GM12874 (cell line): Measurements from ENCODE around the gene C17orf107.

ENCODE experiments used
- TF ChIP-seq, protein P1 (sequence below): IDR thresholded peaks from 2 replicates; pipeline ENCODE4 v1.5.1; 2011; ENCODE audit warnings: low read depth, mild to moderate bottlenecking, control low read depth, low read length, moderate library complexity; ENCODE audit not compliant: insufficient read depth

Gene C17orf107

DNA sequence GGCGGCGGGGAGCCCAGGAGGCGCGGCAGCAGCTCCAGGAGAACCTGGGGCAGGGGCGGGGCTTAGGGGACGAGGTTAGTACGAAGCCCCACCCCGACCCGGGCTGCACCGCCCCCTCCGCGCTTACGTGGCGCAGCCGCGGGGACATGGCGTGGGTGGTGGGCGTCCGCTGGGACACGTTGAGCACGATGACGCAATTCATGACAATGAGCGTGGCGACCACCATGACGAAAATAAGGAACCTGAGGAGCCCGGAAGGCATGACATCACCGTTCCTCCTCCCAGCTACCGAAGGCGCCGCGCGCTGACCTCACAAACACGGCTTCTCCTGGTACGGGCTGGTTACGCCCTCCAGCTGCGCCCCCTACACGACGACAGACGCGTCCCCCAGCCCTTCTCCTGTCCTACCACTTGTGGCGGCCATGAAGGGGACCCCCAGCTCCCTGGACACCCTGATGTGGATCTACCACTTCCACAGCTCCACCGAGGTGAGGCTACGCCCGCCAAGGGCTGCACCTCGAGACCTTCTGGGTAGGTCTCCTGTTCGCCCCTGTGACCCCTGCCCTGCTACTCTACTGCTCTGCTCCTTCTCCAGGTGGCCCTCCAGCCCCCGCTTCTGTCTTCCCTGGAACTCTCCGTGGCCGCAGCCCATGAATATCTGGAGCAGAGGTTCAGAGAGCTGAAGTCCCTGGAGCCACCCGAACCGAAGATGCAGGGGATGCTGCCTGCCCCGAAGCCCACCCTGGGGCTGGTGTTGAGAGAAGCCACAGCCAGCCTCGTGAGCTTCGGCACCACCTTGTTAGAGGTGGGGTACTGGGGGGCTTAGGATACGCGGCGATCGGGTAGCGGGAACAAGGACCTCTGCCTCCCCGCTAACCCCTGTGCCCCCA is at the start of gene C17orf107:
TSS of gene C17orf107 (plus strand) at position 196 of the 890 bp plus-strand sequence. CDS start at position 423, 227 bp downstream.
- TF ChIP-seq, protein P1, sequence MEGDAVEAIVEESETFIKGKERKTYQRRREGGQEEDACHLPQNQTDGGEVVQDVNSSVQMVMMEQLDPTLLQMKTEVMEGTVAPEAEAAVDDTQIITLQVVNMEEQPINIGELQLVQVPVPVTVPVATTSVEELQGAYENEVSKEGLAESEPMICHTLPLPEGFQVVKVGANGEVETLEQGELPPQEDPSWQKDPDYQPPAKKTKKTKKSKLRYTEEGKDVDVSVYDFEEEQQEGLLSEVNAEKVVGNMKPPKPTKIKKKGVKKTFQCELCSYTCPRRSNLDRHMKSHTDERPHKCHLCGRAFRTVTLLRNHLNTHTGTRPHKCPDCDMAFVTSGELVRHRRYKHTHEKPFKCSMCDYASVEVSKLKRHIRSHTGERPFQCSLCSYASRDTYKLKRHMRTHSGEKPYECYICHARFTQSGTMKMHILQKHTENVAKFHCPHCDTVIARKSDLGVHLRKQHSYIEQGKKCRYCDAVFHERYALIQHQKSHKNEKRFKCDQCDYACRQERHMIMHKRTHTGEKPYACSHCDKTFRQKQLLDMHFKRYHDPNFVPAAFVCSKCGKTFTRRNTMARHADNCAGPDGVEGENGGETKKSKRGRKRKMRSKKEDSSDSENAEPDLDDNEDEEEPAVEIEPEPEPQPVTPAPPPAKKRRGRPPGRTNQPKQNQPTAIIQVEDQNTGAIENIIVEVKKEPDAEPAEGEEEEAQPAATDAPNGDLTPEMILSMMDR = no peak

DNA sequence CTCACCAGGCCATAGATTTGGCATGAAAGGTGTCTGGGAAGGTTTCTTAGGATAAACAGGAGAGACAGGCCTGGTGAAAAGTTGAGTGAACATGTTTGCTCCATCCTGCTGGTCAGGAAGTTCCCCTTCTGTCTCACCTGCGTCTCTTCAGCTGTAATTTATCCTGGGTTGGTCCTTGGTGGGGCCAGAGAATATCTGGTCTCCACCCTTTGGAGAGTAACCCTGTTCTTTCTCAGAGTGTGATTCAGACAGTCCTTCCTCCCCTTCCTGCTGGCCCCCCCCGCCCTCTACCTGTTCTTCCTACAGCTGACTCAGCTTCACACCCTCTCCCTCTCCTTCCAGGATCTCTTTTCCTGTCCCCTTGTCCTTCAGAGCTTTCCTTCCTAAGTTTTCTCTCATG is 49.1 kb upstream of the C17orf107 start:
- TF ChIP-seq, protein P1 = no peak

DNA sequence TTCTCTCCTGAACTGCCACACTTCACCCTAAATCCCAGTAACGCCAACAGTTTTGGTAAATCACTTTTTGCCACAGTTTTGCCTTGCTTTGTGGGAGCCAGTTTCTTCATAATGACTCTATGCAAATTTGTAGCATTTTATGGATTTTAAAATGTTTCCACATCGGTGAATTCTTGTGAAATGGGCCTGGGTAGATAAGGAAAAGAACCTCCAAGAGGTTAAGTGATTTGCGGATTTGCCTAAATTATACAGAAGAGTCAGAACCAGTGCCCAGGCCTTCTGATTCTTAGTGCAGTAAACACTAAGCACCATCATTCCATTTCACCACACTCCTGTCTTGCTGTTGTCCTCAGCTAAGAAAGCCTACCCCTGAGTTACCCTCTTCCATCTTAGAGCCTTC is 48.3 kb upstream of the C17orf107 start:
- TF ChIP-seq, protein P1 = no peak

DNA sequence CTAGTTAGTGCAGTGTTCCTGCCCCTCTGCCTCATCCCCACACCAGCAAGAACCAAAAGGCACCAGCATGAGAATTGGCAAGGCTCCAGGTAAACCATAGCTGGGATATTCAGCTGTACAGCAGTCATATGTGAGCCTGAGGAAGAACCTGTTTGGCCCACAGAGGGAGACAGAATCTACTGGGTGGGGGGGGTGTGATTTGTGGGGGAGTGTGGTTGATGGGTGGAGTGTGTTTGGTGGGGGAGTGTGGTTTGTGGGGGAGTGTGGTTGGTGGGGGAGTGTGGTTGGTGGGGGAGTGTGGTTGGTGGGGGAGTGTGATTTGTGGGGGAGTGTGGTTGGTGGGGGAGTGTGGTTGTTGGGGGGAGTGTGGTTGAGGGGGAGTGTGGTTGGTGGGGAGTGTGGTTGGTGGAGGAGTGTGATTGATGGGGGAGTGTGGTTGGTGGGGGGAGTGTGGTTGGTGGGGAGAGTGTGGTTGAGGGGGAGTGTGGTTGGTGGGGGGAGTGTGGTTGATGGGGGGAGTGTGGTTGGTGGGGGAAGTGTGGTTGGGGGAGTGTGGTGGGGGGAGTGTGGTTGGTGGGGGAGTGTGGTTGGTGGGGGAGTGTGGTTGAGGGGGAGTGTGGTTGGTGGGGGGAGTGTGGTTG is 46.6 kb upstream of the C17orf107 start:
- TF ChIP-seq, protein P1 = no peak

DNA sequence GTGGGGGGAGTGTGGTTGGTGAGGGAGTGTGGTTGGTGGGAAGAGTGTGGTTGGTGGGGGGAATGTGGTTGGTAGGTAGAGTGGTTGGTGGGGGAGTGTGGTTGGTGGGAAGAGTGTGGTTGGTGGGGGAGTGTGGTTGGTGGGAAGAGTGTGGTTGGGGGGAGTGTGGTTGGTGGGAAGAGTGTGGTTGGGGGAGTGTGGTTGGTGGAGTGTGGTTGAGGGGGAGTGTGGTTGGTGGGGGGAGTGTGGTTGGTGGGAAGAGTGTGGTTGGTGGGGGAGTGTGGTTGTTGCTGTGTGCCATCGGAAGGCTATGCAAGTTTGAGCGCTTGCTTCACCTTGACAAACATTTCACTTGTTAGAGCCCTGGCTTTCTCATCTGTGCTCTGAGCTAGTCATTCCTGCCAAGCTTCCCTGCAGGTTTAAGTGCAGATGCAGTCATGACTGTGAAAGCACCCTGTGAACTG is 46.1 kb upstream of the C17orf107 start:
- TF ChIP-seq, protein P1 = no peak

DNA sequence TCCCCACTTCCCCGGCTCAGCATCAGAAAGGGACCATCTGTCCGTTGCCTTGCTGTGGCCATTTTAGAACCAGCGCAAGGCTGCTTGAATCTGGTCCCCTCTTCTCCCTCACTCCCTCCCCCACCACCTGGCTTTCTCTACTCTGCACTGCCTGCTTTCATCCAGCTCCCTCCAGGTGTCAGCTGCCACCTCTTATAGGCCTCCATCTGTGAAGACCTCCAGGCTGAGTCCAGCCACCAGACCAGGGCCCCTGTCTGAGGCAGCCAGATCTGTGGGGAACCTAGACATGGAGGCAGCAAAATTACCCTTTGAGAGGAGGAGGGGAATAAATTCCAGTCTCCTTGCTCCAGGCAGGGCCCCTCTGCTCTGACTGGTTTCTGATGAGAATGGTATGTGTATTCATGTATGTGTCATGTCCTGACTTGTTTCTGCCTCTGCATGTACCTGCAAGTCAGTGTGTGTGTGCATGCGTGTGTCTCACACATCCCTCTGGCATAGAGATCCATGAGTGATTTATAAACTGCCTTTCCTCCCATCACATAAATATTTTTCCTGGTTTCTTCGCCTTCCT is 45.1 kb upstream of the C17orf107 start:
- TF ChIP-seq, protein P1 = no peak

DNA sequence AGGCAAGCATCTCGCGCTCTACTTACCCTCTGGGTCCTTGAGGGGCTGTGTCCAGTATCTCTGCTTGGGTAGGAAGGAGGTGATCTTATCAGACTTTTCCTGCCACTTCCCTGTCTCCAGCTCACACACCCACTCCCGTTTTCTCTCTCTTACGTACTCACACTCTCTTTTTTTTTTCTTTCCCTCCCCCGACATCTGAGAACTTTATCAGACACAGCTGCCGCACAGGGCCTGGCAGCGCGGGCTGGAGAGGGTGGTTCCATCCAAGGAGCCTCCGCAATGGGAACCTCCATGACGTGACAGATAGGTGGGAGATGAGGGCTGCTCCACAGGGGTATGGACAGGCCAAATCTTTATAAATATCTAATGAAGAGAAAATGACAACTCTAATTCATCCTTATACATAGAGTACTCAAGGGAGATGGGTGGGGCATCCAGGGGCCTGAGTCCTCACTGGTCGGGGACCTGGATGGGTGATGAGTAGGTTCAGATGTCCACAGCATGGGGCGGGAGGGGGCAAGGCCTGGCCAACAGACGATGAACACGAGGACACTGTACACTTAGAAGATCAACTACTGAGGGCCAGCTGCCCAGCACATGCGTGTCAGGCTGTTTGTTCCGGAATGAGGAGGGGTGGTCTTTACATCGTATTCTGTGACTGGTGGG is 42.9 kb upstream of the C17orf107 start:
- TF ChIP-seq, protein P1 = no peak
